ENCODE results near the gene USP5.

The USP5 gene

GRCh38 chr12:6832125-6832524, 19.8 kb upstream of the USP5 start:
- Histone ChIP-seq H3K36me3 (ENCODE audit: control insufficient read depth, insufficient read depth, low read length) (peaks cover 27% of the 10 kb centered on the region), H3K27me3 (ENCODE audit: control insufficient read depth, insufficient read depth, low read length) (no peaks in the 10 kb centered on the region), H3K27ac (ENCODE audit: low read length) (no peak overlapping the region), H3K4me1 (ENCODE audit: control insufficient read depth, insufficient read depth, low read length) (peaks cover 2% of the 10 kb centered on the region; the same call in 1 of the 2 replicates), H3K4me3 (ENCODE audit: low read length) (no peak overlapping the region), H3K9me3 (ENCODE audit: control insufficient read depth, insufficient read depth, low read length) (no peaks in the 10 kb centered on the region)
- WGBS (ENCODE audit: insufficient coverage, insufficient read length) = no CpG with 5 or more reads among the region's 4 CpGs
- DNase-seq (ENCODE audit: low read depth, low spot score) = no peak

- H3K9me3 ChIP-seq (ENCODE audit: control insufficient read depth, insufficient read depth, low read length) = no peaks in the 10 kb centered on the region
- no peaks in the 10 kb centered on the region for H3K4me1 ChIP-seq (ENCODE audit: control insufficient read depth, insufficient read depth, low read length)
- H3K27ac ChIP-seq (ENCODE audit: low read length) = no peak overlapping the region
- no peak for DNase-seq (ENCODE audit: low read depth, low spot score)
- no CpG with 5 or more reads among the region's 6 CpGs for WGBS (ENCODE audit: insufficient coverage, insufficient read length)
- H3K36me3 ChIP-seq (ENCODE audit: control insufficient read depth, insufficient read depth, low read length) = peaks cover 39% of the 10 kb centered on the region
- no peaks in the 10 kb centered on the region for H3K27me3 ChIP-seq (ENCODE audit: control insufficient read depth, insufficient read depth, low read length)
- no peak overlapping the region for H3K4me3 ChIP-seq (ENCODE audit: low read length)
These were observed 18.6 kb upstream of the USP5 start for GRCh38 chr12:6833189-6833890.

- H3K27ac ChIP-seq (ENCODE audit: low read length) = no peak overlapping the region
These were observed 17.7 kb upstream of the USP5 start for GRCh38 chr12:6834254-6834653.

GRCh38 chr12:6834873-6835272, 17.1 kb upstream of the USP5 start:
- no peak for DNase-seq (ENCODE audit: low read depth, low spot score)
- H3K27ac ChIP-seq (ENCODE audit: low read length) = no peak overlapping the region
- no CpG with 5 or more reads among the region's 5 CpGs for WGBS (ENCODE audit: insufficient coverage, insufficient read length)
- H3K27me3 ChIP-seq (ENCODE audit: control insufficient read depth, insufficient read depth, low read length) = no peaks in the 10 kb centered on the region
- H3K4me3 ChIP-seq (ENCODE audit: low read length) = no peak overlapping the region
- H3K9me3 ChIP-seq (ENCODE audit: control insufficient read depth, insufficient read depth, low read length) = no peaks in the 10 kb centered on the region
- H3K4me1 ChIP-seq (ENCODE audit: control insufficient read depth, insufficient read depth, low read length) = no peaks in the 10 kb centered on the region
- peaks cover 49% of the 10 kb centered on the region for H3K36me3 ChIP-seq (ENCODE audit: control insufficient read depth, insufficient read depth, low read length)

More at GRCh38 chr12:6834254-6834653, 17.7 kb upstream of the USP5 start:
- H3K4me3 ChIP-seq (ENCODE audit: low read length) = no peak overlapping the region
- no peak for DNase-seq (ENCODE audit: low read depth, low spot score)
- H3K4me1 ChIP-seq (ENCODE audit: control insufficient read depth, insufficient read depth, low read length) = no peaks in the 10 kb centered on the region
- WGBS (ENCODE audit: insufficient coverage, insufficient read length) = no CpG with 5 or more reads among the region's 1 CpG
- H3K9me3 ChIP-seq (ENCODE audit: control insufficient read depth, insufficient read depth, low read length) = no peaks in the 10 kb centered on the region
- peaks cover 44% of the 10 kb centered on the region for H3K36me3 ChIP-seq (ENCODE audit: control insufficient read depth, insufficient read depth, low read length)
- no peaks in the 10 kb centered on the region for H3K27me3 ChIP-seq (ENCODE audit: control insufficient read depth, insufficient read depth, low read length)

- Histone ChIP-seq H3K4me1 (ENCODE audit: control insufficient read depth, insufficient read depth, low read length) (no peaks in the 10 kb centered on the region), H3K9me3 (ENCODE audit: control insufficient read depth, insufficient read depth, low read length) (no peaks in the 10 kb centered on the region), H3K27ac (ENCODE audit: low read length) (no peak overlapping the region), H3K36me3 (ENCODE audit: control insufficient read depth, insufficient read depth, low read length) (peaks cover 37% of the 10 kb centered on the region), H3K4me3 (ENCODE audit: low read length) (no peak overlapping the region), H3K27me3 (ENCODE audit: control insufficient read depth, insufficient read depth, low read length) (no peaks in the 10 kb centered on the region)
- no CpG with 5 or more reads among the region's 16 CpGs for WGBS (ENCODE audit: insufficient coverage, insufficient read length)
- DNase-seq (ENCODE audit: low read depth, low spot score) = no peak
These were observed 15.1 kb upstream of the USP5 start for GRCh38 chr12:6836851-6837250.

- no peak overlapping the region for H3K27ac ChIP-seq (ENCODE audit: low read length)
- peaks cover 35% of the 10 kb centered on the region for H3K36me3 ChIP-seq (ENCODE audit: control insufficient read depth, insufficient read depth, low read length)
- H3K4me3 ChIP-seq (ENCODE audit: low read length) = no peak overlapping the region
- no peaks in the 10 kb centered on the region for H3K27me3 ChIP-seq (ENCODE audit: control insufficient read depth, insufficient read depth, low read length)
- WGBS (ENCODE audit: insufficient coverage, insufficient read length) = no CpG with 5 or more reads among the region's 26 CpGs
- no peak for DNase-seq (ENCODE audit: low read depth, low spot score)
- H3K9me3 ChIP-seq (ENCODE audit: control insufficient read depth, insufficient read depth, low read length) = no peaks in the 10 kb centered on the region
- H3K4me1 ChIP-seq (ENCODE audit: control insufficient read depth, insufficient read depth, low read length) = no peaks in the 10 kb centered on the region
These were observed 14.4 kb upstream of the USP5 start for GRCh38 chr12:6837370-6838060.

GRCh38 chr12:6838854-6839253, 13.1 kb upstream of the USP5 start:
- H3K4me3 ChIP-seq (ENCODE audit: low read length) = no peak overlapping the region
- no CpG with 5 or more reads among the region's 16 CpGs for WGBS (ENCODE audit: insufficient coverage, insufficient read length)
- no peak for DNase-seq (ENCODE audit: low read depth, low spot score)
- H3K27ac ChIP-seq (ENCODE audit: low read length) = no peak overlapping the region
- H3K36me3 ChIP-seq (ENCODE audit: control insufficient read depth, insufficient read depth, low read length) = peaks cover 37% of the 10 kb centered on the region
- no peaks in the 10 kb centered on the region for H3K27me3 ChIP-seq (ENCODE audit: control insufficient read depth, insufficient read depth, low read length)
- H3K9me3 ChIP-seq (ENCODE audit: control insufficient read depth, insufficient read depth, low read length) = no peaks in the 10 kb centered on the region
- H3K4me1 ChIP-seq (ENCODE audit: control insufficient read depth, insufficient read depth, low read length) = 0 out of 2 replicates have a peak, but pooled peaks cover 1% of the 10 kb centered on the region

- H3K9me3 ChIP-seq (ENCODE audit: control insufficient read depth, insufficient read depth, low read length) = no peaks in the 10 kb centered on the region
- H3K4me3 ChIP-seq (ENCODE audit: low read length) = no peak overlapping the region
- H3K4me1 ChIP-seq (ENCODE audit: control insufficient read depth, insufficient read depth, low read length) = 0 out of 2 replicates have a peak, but pooled peaks cover 1% of the 10 kb centered on the region
- WGBS (ENCODE audit: insufficient coverage, insufficient read length) = no CpG with 5 or more reads among the region's 10 CpGs
- H3K27ac ChIP-seq (ENCODE audit: low read length) = no peak overlapping the region
- H3K36me3 ChIP-seq (ENCODE audit: control insufficient read depth, insufficient read depth, low read length) = peaks cover 38% of the 10 kb centered on the region
- no peaks in the 10 kb centered on the region for H3K27me3 ChIP-seq (ENCODE audit: control insufficient read depth, insufficient read depth, low read length)
- no peak for DNase-seq (ENCODE audit: low read depth, low spot score)
These were observed 12.3 kb upstream of the USP5 start for GRCh38 chr12:6839482-6840201.

GRCh38 chr12:6840330-6840729, 11.6 kb upstream of the USP5 start:
- Histone ChIP-seq H3K4me1 (ENCODE audit: control insufficient read depth, insufficient read depth, low read length) (0 out of 2 replicates have a peak, but pooled peaks cover 1% of the 10 kb centered on the region), H3K27ac (ENCODE audit: low read length) (no peak overlapping the region)
- DNase-seq (ENCODE audit: low read depth, low spot score) = no peak

GRCh38 chr12:6840761-6841515, 11.0 kb upstream of the USP5 start, which contains the start of gene GNB3:
GNB3 (plus strand) TSS chr12:6840925; CDS start chr12:6841288, 363 bp downstream.
- peaks cover 45% of the 10 kb centered on the region for H3K36me3 ChIP-seq (ENCODE audit: control insufficient read depth, insufficient read depth, low read length)

More at GRCh38 chr12:6840330-6840729, 11.6 kb upstream of the USP5 start:
- Histone ChIP-seq H3K36me3 (ENCODE audit: control insufficient read depth, insufficient read depth, low read length) (peaks cover 42% of the 10 kb centered on the region), H3K27me3 (ENCODE audit: control insufficient read depth, insufficient read depth, low read length) (no peaks in the 10 kb centered on the region), H3K9me3 (ENCODE audit: control insufficient read depth, insufficient read depth, low read length) (no peaks in the 10 kb centered on the region), H3K4me3 (ENCODE audit: low read length) (no peak overlapping the region)
- WGBS (ENCODE audit: insufficient coverage, insufficient read length) = no CpG with 5 or more reads among the region's 1 CpG

More at GRCh38 chr12:6840761-6841515, 11.0 kb upstream of the USP5 start, which contains the start of gene GNB3:
- Histone ChIP-seq H3K4me1 (ENCODE audit: control insufficient read depth, insufficient read depth, low read length) (0 out of 2 replicates have a peak, but pooled peaks cover 1% of the 10 kb centered on the region), H3K9me3 (ENCODE audit: control insufficient read depth, insufficient read depth, low read length) (no peaks in the 10 kb centered on the region), H3K4me3 (ENCODE audit: low read length) (no peak within 1 kb of the TSS), H3K27me3 (ENCODE audit: control insufficient read depth, insufficient read depth, low read length) (no peaks in the 10 kb centered on the region), H3K27ac (ENCODE audit: low read length) (no peak within 1 kb of the TSS)
- no peak for DNase-seq (ENCODE audit: low read depth, low spot score)
- WGBS (ENCODE audit: insufficient coverage, insufficient read length) = no CpG with 5 or more reads among the region's 24 CpGs
